ENCODE results near the gene SMAD5. TPM values are rescaled to one million over a fixed set of nuclear protein-coding genes. Genes with fewer than 3 reads are reported as not detected.
A peak's percentile ranks its signal among the peaks of the same experiment; 100 is the strongest.

SMAD5 gene
- polyA plus RNA-seq, 1 experiment = 98.3 TPM

DNA sequence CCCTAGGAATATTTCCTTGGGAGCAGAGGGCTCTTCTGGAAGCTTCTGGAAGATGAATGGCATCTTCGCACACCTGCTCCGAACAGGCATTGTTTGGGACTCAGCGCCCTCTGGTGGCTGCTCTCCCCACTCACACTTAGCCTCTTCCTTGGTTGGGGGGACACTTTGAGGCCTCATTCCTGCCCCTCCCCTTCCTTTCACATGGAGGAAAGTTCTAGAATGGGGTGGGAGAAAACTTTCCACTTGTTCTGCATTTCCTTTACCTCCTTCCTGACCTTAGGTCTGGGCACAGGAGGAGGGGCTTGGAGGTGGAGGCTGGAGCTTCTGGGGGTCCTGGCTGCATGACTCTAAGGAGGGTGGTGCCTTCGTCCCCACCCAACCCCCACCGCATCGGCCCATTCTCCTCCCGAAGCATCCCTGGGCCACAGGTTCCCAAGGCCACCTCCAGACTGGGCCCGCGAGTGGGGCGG lies 79.6 kb downstream of the SMAD5 start:
- Histone ChIP-seq H3K4me3 (ENCODE audit: low read depth, low read length) (no peak overlapping the region), H3K27ac (ENCODE audit: low read depth, low read length) (no peak overlapping the region), H3K9me3 (ENCODE audit: control insufficient read depth, insufficient read depth, low read length) (no peaks in the 10 kb centered on the region), H3K27me3 (ENCODE audit: control insufficient read depth, insufficient read depth, low read length) (peaks cover 11% of the 10 kb centered on the region)
- CTCF ChIA-PET = interaction anchor here (0.5 to 3.1 kb wide), 39 partner anchors 10 to 883 kb away, joined by 3 to 26 read pairs (median 4); partner anchors contain the start of genes IL9 and SMAD5
- TF ChIP-seq, protein P1, sequence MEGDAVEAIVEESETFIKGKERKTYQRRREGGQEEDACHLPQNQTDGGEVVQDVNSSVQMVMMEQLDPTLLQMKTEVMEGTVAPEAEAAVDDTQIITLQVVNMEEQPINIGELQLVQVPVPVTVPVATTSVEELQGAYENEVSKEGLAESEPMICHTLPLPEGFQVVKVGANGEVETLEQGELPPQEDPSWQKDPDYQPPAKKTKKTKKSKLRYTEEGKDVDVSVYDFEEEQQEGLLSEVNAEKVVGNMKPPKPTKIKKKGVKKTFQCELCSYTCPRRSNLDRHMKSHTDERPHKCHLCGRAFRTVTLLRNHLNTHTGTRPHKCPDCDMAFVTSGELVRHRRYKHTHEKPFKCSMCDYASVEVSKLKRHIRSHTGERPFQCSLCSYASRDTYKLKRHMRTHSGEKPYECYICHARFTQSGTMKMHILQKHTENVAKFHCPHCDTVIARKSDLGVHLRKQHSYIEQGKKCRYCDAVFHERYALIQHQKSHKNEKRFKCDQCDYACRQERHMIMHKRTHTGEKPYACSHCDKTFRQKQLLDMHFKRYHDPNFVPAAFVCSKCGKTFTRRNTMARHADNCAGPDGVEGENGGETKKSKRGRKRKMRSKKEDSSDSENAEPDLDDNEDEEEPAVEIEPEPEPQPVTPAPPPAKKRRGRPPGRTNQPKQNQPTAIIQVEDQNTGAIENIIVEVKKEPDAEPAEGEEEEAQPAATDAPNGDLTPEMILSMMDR (IDR thresholded peaks at IDR 0.05; ENCODE audit: low read depth, low read length) = peak; percentile 92
- DNase-seq (ENCODE audit: low read depth, low spot score) = no peak
- POLR2A ChIA-PET = no interaction called here

- H3K27ac ChIP-seq (ENCODE audit: low read depth, low read length) = no peak overlapping the region
- ChIA-PET CTCF (interaction anchor here (1.2 to 3.1 kb wide), 6 partner anchors 14 to 653 kb away, joined by 3 to 11 read pairs (median 5); no protein-coding TSS in a partner anchor), POLR2A (no interaction called here)
- H3K9me3 ChIP-seq (ENCODE audit: control insufficient read depth, insufficient read depth, low read length) = no peaks in the 10 kb centered on the region
- no peak overlapping the region for H3K4me3 ChIP-seq (ENCODE audit: low read depth, low read length)
- peaks cover 11% of the 10 kb centered on the region for H3K27me3 ChIP-seq (ENCODE audit: control insufficient read depth, insufficient read depth, low read length)
- TF ChIP-seq, protein P1 (IDR thresholded peaks at IDR 0.05; ENCODE audit: low read depth, low read length) = no peak
- DNase-seq (ENCODE audit: low read depth, low spot score) = no peak
Measured at GRCh38 chr5:136213919-136214493, 81.4 kb downstream of the SMAD5 start.

- ChIA-PET CTCF (no interaction called here), POLR2A (no interaction called here)
- no peaks in the 10 kb centered on the region for H3K9me3 ChIP-seq (ENCODE audit: control insufficient read depth, insufficient read depth, low read length)
- no peak overlapping the region for H3K27ac ChIP-seq (ENCODE audit: low read depth, low read length)
- no peak overlapping the region for H3K4me3 ChIP-seq (ENCODE audit: low read depth, low read length)
- TF ChIP-seq, protein P1 (IDR thresholded peaks at IDR 0.05; ENCODE audit: low read depth, low read length) = no peak
- DNase-seq (ENCODE audit: low read depth, low spot score) = no peak
- H3K27me3 ChIP-seq (ENCODE audit: control insufficient read depth, insufficient read depth, low read length) = peaks cover 6% of the 10 kb centered on the region
Measured at GRCh38 chr5:136215812-136216211, 83.2 kb downstream of the SMAD5 start.

DNA sequence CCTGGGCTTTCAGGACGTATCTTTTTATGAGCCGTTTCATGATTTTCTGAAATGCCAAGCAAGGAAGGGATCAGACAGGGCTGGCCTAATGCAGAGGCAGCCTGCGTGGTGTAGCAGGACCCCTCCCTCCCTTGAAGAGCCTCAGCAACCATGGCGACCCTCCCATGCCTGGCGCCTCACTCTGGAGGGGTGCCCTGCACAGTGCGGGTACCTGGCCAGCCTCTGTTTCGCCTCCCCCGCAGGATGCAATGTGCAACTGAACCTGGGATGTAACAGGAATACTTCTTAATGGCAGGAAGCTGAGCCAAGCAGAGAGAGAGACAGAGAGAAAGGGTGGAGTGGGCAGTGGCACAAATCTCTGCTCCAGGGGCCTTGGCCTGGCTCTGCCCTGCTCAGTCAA lies 83.6 kb downstream of the SMAD5 start:
- no peak for DNase-seq (ENCODE audit: low read depth, low spot score)
- ChIA-PET POLR2A (no interaction called here), CTCF (interaction anchor here (1.4 kb wide), 1 partner anchor 328 kb away, joined by 4 read pairs; no protein-coding TSS in a partner anchor)
- H3K27me3 ChIP-seq (ENCODE audit: control insufficient read depth, insufficient read depth, low read length) = peaks cover 6% of the 10 kb centered on the region
- H3K27ac ChIP-seq (ENCODE audit: low read depth, low read length) = no peak overlapping the region
- no peak overlapping the region for H3K4me3 ChIP-seq (ENCODE audit: low read depth, low read length)
- no peaks in the 10 kb centered on the region for H3K9me3 ChIP-seq (ENCODE audit: control insufficient read depth, insufficient read depth, low read length)
- TF ChIP-seq, protein P1 (IDR thresholded peaks at IDR 0.05; ENCODE audit: low read depth, low read length) = no peak

DNA sequence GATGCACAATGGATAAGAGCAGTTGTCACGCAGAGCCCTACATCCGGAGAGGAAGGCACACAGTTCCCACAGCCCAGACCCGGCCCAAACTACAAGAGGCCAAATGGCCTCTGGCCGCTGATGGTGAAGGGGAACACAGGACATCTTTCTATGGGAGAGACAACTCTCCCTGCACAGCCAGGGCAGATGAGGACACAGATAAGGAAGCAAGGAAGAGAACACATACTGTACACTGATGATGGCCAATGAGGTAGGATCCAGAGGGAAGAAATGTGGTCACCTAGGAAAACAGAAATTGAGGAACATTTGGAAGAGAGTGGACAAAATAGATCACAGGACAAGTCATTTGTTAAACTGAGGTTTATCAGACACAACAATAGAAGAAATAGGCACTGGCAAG lies 88.7 kb downstream of the SMAD5 start:
- Histone ChIP-seq H3K4me3 (ENCODE audit: low read depth, low read length) (no peak overlapping the region), H3K9me3 (ENCODE audit: control insufficient read depth, insufficient read depth, low read length) (no peaks in the 10 kb centered on the region), H3K27ac (ENCODE audit: low read depth, low read length) (no peak overlapping the region), H3K27me3 (ENCODE audit: control insufficient read depth, insufficient read depth, low read length) (peaks cover 6% of the 10 kb centered on the region)
- POLR2A ChIA-PET = no interaction called here
- CTCF ChIA-PET = no interaction called here
- DNase-seq (ENCODE audit: low read depth, low spot score) = no peak
- TF ChIP-seq, protein P1 (IDR thresholded peaks at IDR 0.05; ENCODE audit: low read depth, low read length) = no peak

All from AG04450 (cell line).